PC-3 (cell line): Measurements from ENCODE around the gene CRIP2. TPM values are rescaled to one million over a fixed set of nuclear protein-coding genes. Genes with fewer than 3 reads are reported as not detected.

Experiments
- ATAC-seq: fragments of 200-7000 bp; cut with Tn5 transposase; 2 replicates; pipeline ENCODE4 v1.9.1; 2020; ENCODE audit warnings: mild to moderate bottlenecking, moderate library complexity
- BruUV-seq: library from RNA; stranded (reverse); fragments of 400-500 nt; replicated peaks from 2 replicates; lab custom pipeline; 2021; lab: Mats Ljungman, UMichigan
- CTCF ChIA-PET: fragments of 300-600 bp; sonication (Branson Sonifier 250); formaldehyde crosslinking; loops from one replicate; lab custom pipeline; 2022; ENCODE audit warnings: antibody characterized with exemption; lab: Charles Lee
- POLR2A ChIA-PET: fragments of 300-600 bp; sonication (Branson Sonifier 250); formaldehyde crosslinking; loops from one replicate; lab custom pipeline; 2022; ENCODE audit warnings: antibody characterized with exemption; ENCODE audit not compliant: unreplicated experiment; lab: Charles Lee
- DNase-seq: peaks from one replicate; pipeline ENCODE4 v3.0.0-alpha.2; 2015
- H2AFZ ChIP-seq: fragments of 300-600 bp; sonication (generic); 2 replicates; pipeline ENCODE4 v1.6.0; 2016; ENCODE audit warnings: antibody characterized with exemption, low read length
- H3F3A ChIP-seq: fragments of 300-600 bp; sonication (generic); one replicate; pipeline ENCODE4 v1.6.0; 2017; ENCODE audit warnings: antibody characterized with exemption, low read length, control low read depth, mild to moderate bottlenecking; ENCODE audit not compliant: unreplicated experiment
- H3K27ac ChIP-seq: fragments of 300-600 bp; sonication (generic); 2 replicates; pipeline ENCODE4 v1.5.1; 2016; ENCODE audit warnings: mild to moderate bottlenecking, low read length
- H3K27me3 ChIP-seq: fragments of 300-600 bp; sonication (generic); 2 replicates; pipeline ENCODE4 v1.6.1; 2016; ENCODE audit warnings: low read length, mixed read lengths
- H3K36me3 ChIP-seq: fragments of 300-600 bp; sonication (generic); 2 replicates; pipeline ENCODE4 v1.6.1; 2016; ENCODE audit warnings: low read depth, mixed run types, low read length, mixed read lengths
- H3K4me1 ChIP-seq: fragments of 300-600 bp; sonication (generic); 2 replicates; pipeline ENCODE4 v1.5.1; 2016; ENCODE audit warnings: low read length; ENCODE audit not compliant: insufficient read depth
- H3K4me2 ChIP-seq: fragments of 300-600 bp; sonication (generic); 2 replicates; pipeline ENCODE4 v1.6.0; 2016; ENCODE audit warnings: low read length
- H3K4me3 ChIP-seq: fragments of 300-600 bp; sonication (generic); 2 replicates; pipeline ENCODE4 v1.5.1; 2016; ENCODE audit warnings: mild to moderate bottlenecking, low read length, mixed read lengths
- H3K79me2 ChIP-seq: fragments of 300-600 bp; sonication (generic); 2 replicates; pipeline ENCODE4 v1.6.1; 2017; ENCODE audit warnings: low read length, mixed read lengths
- H3K9ac ChIP-seq: fragments of 300-600 bp; sonication (generic); 2 replicates; pipeline ENCODE4 v1.6.0; 2016; ENCODE audit warnings: mild to moderate bottlenecking, low read length
- H3K9me2 ChIP-seq: fragments of 300-600 bp; sonication (generic); replicated peaks from 2 replicates; pipeline ENCODE4 v1.6.1; 2016; ENCODE audit warnings: mixed run types, low read length, mixed read lengths
- H3K9me3 ChIP-seq: fragments of 300-600 bp; sonication (generic); 2 replicates; pipeline ENCODE4 v1.6.1; 2016; ENCODE audit warnings: low read length, mixed read lengths
- H4K20me1 ChIP-seq: fragments of 300-600 bp; sonication (generic); 2 replicates; pipeline ENCODE4 v1.6.1; 2016; ENCODE audit warnings: low read length, mixed read lengths
- EZH2 ChIP-seq: fragments of 300-600 bp; sonication (generic); IDR thresholded peaks from one replicate; pipeline ENCODE4 v1.6.1; 2017; ENCODE audit warnings: antibody characterized with exemption, mild to moderate bottlenecking, low read length; ENCODE audit not compliant: unreplicated experiment
- EZH2phosphoT487 ChIP-seq: fragments of 300-600 bp; sonication (generic); IDR thresholded peaks from 2 replicates; pipeline ENCODE4 v1.6.1; 2018; ENCODE audit warnings: mild to moderate bottlenecking, antibody characterized with exemption, low read length, borderline replicate concordance
- intact Hi-C: fragments of 100-400 bp; cut with micrococcal nuclease; formaldehyde crosslinking; loops from 2 replicates; pipeline ENCODE4 v1.9.0; 2023
- total RNA-seq: library from RNA; depleted of rRNA; stranded (reverse); fragments of >200 nt; gene quantifications from 2 replicates; pipeline ENCODE4 v1.2.3, GENCODE V29; 2014
- TF ChIP-seq, protein P1 (sequence below): fragments of 300-600 bp; sonication (generic); conservative IDR thresholded peaks from 2 replicates; pipeline ENCODE4 v1.5.1; 2017; ENCODE audit warnings: antibody characterized with exemption, low read depth, mild to moderate bottlenecking, low read length

CRIP2 gene
- total RNA-seq, 1 experiment from 2014 or later, result 100 TPM

DNA sequence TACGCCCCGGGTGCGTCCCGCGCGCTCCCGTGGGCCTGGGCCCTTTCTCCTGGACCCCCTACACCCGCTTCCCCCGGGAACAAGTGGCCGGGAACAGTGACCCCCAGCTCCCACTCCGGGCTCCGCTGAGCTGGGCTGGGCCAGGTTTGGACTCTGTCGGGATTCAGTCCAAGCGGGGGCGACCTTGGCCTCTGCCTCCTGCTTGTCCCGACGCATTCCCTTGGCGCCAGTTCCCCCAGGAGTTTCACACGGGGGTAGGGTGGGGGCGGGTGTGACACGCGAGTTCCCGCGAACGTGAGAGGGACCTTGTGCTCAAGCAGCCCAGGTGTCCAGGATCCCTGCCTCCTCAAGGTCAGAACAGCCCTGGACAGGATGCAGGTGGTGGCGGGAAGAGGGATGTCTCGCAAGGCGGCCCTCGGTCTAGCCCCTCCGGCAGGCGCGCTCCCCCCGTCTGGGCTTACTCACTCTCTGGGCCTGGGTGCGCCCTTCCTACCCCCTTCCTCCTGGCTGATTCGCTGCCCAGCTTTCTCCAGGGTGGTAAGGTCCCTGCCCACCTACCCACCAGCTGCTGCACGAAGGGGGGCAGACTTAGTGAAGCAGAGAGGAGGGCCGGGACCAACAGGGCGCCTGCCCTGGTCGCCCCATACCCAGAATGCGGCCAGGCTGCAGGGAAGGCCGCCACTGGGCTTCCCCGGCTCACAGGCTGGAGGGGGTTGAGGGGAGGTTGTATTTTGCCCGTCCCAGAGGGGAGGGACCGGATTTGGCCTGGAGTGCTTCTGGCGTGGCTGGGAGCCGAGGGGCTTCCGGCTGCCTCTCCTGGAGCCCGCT is 862 bp downstream of the CRIP2 start:
- peak overlapping the region; percentile 80 for H2AFZ ChIP-seq
- H3K27ac ChIP-seq, result peak overlapping the region; percentile 69
- H3K79me2 ChIP-seq, result peaks cover 8% of the 10 kb centered on the region
- peak overlapping the region; percentile 66 for H3K9ac ChIP-seq
- peaks cover 39% of the 10 kb centered on the region for H3K4me1 ChIP-seq
- no peaks in the 10 kb centered on the region for H3K9me3 ChIP-seq
- BruUV-seq, result TSS peak; percentile 78
- DNase-seq (peak; percentile 58), ATAC-seq (peak; percentile 23)
- H3F3A ChIP-seq, result no peaks in the 10 kb centered on the region
- TF ChIP-seq, protein P1, sequence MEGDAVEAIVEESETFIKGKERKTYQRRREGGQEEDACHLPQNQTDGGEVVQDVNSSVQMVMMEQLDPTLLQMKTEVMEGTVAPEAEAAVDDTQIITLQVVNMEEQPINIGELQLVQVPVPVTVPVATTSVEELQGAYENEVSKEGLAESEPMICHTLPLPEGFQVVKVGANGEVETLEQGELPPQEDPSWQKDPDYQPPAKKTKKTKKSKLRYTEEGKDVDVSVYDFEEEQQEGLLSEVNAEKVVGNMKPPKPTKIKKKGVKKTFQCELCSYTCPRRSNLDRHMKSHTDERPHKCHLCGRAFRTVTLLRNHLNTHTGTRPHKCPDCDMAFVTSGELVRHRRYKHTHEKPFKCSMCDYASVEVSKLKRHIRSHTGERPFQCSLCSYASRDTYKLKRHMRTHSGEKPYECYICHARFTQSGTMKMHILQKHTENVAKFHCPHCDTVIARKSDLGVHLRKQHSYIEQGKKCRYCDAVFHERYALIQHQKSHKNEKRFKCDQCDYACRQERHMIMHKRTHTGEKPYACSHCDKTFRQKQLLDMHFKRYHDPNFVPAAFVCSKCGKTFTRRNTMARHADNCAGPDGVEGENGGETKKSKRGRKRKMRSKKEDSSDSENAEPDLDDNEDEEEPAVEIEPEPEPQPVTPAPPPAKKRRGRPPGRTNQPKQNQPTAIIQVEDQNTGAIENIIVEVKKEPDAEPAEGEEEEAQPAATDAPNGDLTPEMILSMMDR, result no peak
- TF ChIP-seq EZH2, result no peak
- no peak for TF ChIP-seq EZH2phosphoT487
- no peaks in the 10 kb centered on the region for H3K27me3 ChIP-seq
- peak overlapping the region; percentile 82 for H3K4me3 ChIP-seq
- peak overlapping the region; percentile 85 for H3K4me2 ChIP-seq
- CTCF ChIA-PET, result no interaction called here
- intact Hi-C loops, result loop anchor here (2.0 kb wide), 1 partner anchor 45 kb away; no protein-coding TSS in a partner anchor
- H4K20me1 ChIP-seq, result no peaks in the 10 kb centered on the region
- H3K9me2 ChIP-seq, result no peaks in the 10 kb centered on the region
- H3K36me3 ChIP-seq, result no peaks in the 10 kb centered on the region
- POLR2A ChIA-PET, result interaction anchor here (0.6 kb wide), 1 partner anchor 19 kb away, joined by 3 read pairs; no protein-coding TSS in a partner anchor

DNA sequence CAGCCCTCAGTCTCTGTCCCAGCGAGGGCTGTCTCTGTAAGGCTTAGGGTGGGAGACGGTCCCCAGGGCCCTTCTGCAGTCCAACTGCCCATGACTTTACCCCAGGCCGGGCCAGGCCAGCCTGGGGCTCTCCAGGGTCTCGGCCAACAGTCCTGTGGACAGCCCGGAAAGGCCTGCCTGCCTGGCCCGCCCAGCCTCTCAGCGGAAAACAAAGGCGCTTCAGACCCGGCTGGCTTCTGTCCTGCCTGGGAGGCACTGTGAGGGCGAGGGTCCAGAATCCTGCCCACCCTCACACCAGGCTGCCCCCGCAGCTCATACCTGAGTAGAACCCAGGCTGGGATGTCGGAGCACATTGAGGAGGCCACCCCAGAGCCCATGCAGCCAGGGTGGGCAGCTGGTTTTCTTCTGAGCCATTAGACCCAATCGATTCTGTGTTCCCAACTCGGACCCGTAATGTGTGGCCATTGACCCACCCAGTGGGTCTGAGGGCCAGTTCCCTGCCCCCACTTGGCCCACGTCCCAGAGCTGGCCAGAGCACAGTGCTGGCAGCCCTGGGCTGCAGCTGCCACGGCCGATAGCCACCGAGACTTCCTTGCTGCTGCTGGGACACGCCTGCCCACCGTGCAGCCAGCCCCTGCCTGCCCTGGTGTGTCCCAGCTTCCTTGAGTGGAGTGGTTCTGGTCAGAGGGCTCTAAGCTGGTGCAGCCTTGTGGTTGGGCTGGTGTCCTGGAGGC is 1.6 kb downstream of the CRIP2 start:
- H3K36me3 ChIP-seq, result no peaks in the 10 kb centered on the region
- ATAC-seq, result peak; percentile 9
- intact Hi-C loops, result no loop called here
- 0 out of 2 replicates have a peak overlapping the region, but pooled peaks have one; percentile 35 for H2AFZ ChIP-seq
- peak overlapping the region; percentile 82 for H3K4me3 ChIP-seq
- H3K9me2 ChIP-seq, result no peaks in the 10 kb centered on the region
- no peaks in the 10 kb centered on the region for H3K9me3 ChIP-seq
- ChIA-PET POLR2A (no interaction called here), CTCF (no interaction called here)
- H3K4me1 ChIP-seq, result peaks cover 46% of the 10 kb centered on the region
- H3K4me2 ChIP-seq, result peak overlapping the region; percentile 85
- no peak for TF ChIP-seq EZH2
- TF ChIP-seq, protein P1, result no peak
- TF ChIP-seq EZH2phosphoT487, result no peak
- no peaks in the 10 kb centered on the region for H3K27me3 ChIP-seq
- H3K79me2 ChIP-seq, result peaks cover 8% of the 10 kb centered on the region
- H3F3A ChIP-seq, result no peaks in the 10 kb centered on the region
- peak; percentile 30 for DNase-seq
- no peaks in the 10 kb centered on the region for H4K20me1 ChIP-seq
- peak overlapping the region; percentile 69 for H3K27ac ChIP-seq
- H3K9ac ChIP-seq, result peak overlapping the region; percentile 66
- BruUV-seq, result TSS peak; percentile 49
